Measurements from ENCODE around the gene PPP5C. TPM values are rescaled to one million over a fixed set of nuclear protein-coding genes. Genes with fewer than 3 reads are reported as not detected.

PPP5C gene
- total RNA-seq, 1 experiment from 2014 or later: 102 TPM

- no peaks in the 10 kb centered on the region for H4K20me1 ChIP-seq (ENCODE audit: insufficient read depth)
- ChIA-PET POLR2A (no interaction called here), RAD21 (ENCODE audit: low non-redundant PET in 1 of 2, low total read pairs in 2 of 2, uncharacterized antibody in 2 of 2, unreplicated experiment in 2 of 2) (no interaction called here), CTCF (interaction anchor here (1.1 to 1.9 kb wide), 5 partner anchors 29 to 140 kb away, joined by 3 to 5 read pairs (median 5); no protein-coding TSS in a partner anchor)
- no peaks in the 10 kb centered on the region for H3K9me2 ChIP-seq (ENCODE audit: insufficient read depth)
- H3K9ac ChIP-seq (ENCODE audit: low read length): no peak overlapping the region
- no peaks in the 10 kb centered on the region for H3K36me3 ChIP-seq (ENCODE audit: control insufficient read depth in 1 of 2, insufficient read depth in 2 of 2, low read length in 2 of 2)
- H2AFZ ChIP-seq (ENCODE audit: low read depth, low read length, poor library complexity, severe bottlenecking): peak overlapping the region; percentile 63
- DNase-seq (ENCODE audit: low read depth, low spot score): no peak
- intact Hi-C loops (cut with micrococcal nuclease): loop anchor here (1.0 kb wide), 2 partner anchors 85 to 111 kb away; no protein-coding TSS in a partner anchor
- no peaks in the 10 kb centered on the region for H3K4me1 ChIP-seq (ENCODE audit: control insufficient read depth in 1 of 2, insufficient read depth in 2 of 2, low read length in 2 of 2)
- no peaks in the 10 kb centered on the region for H3K27me3 ChIP-seq (ENCODE audit: insufficient read depth, low read length)
- no peaks in the 10 kb centered on the region for H3K9me3 ChIP-seq (ENCODE audit: control insufficient read depth in 1 of 2, insufficient read depth in 1 of 2, low read depth in 1 of 2, low read length in 2 of 2)
- ATAC-seq: no peak
- no peak overlapping the region for H3K27ac ChIP-seq (ENCODE audit: low read depth, low read length)
- no peak for TF ChIP-seq YY1 (IDR thresholded peaks at IDR 0.05; ENCODE audit: extremely low read depth, insufficient replicate concordance, low read depth, low read length)
- TF ChIP-seq ZFX (IDR thresholded peaks at IDR 0.05): no peak
- TF ChIP-seq, protein P1, sequence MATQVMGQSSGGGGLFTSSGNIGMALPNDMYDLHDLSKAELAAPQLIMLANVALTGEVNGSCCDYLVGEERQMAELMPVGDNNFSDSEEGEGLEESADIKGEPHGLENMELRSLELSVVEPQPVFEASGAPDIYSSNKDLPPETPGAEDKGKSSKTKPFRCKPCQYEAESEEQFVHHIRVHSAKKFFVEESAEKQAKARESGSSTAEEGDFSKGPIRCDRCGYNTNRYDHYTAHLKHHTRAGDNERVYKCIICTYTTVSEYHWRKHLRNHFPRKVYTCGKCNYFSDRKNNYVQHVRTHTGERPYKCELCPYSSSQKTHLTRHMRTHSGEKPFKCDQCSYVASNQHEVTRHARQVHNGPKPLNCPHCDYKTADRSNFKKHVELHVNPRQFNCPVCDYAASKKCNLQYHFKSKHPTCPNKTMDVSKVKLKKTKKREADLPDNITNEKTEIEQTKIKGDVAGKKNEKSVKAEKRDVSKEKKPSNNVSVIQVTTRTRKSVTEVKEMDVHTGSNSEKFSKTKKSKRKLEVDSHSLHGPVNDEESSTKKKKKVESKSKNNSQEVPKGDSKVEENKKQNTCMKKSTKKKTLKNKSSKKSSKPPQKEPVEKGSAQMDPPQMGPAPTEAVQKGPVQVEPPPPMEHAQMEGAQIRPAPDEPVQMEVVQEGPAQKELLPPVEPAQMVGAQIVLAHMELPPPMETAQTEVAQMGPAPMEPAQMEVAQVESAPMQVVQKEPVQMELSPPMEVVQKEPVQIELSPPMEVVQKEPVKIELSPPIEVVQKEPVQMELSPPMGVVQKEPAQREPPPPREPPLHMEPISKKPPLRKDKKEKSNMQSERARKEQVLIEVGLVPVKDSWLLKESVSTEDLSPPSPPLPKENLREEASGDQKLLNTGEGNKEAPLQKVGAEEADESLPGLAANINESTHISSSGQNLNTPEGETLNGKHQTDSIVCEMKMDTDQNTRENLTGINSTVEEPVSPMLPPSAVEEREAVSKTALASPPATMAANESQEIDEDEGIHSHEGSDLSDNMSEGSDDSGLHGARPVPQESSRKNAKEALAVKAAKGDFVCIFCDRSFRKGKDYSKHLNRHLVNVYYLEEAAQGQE (IDR thresholded peaks at IDR 0.05; ENCODE audit: low read depth): no peak
- peak overlapping the region; percentile 36; the same call in 1 of the 2 replicates for H3K4me2 ChIP-seq (ENCODE audit: low read length)
- no TSS peak for BruUV-seq (replicated peaks)
- no peak overlapping the region for H3K4me3 ChIP-seq (replicated peaks in 1 of 2; ENCODE audit: low read depth in 1 of 2, low read length in 2 of 2)
- no peaks in the 10 kb centered on the region for H3K79me2 ChIP-seq (ENCODE audit: insufficient read depth, low read length)
Observed at GRCh38 chr19:46402725-46403124, 55.8 kb downstream of the PPP5C start.

GRCh38 chr19:46404055-46404752, 57.3 kb downstream of the PPP5C start:
- TF ChIP-seq, protein P2, sequence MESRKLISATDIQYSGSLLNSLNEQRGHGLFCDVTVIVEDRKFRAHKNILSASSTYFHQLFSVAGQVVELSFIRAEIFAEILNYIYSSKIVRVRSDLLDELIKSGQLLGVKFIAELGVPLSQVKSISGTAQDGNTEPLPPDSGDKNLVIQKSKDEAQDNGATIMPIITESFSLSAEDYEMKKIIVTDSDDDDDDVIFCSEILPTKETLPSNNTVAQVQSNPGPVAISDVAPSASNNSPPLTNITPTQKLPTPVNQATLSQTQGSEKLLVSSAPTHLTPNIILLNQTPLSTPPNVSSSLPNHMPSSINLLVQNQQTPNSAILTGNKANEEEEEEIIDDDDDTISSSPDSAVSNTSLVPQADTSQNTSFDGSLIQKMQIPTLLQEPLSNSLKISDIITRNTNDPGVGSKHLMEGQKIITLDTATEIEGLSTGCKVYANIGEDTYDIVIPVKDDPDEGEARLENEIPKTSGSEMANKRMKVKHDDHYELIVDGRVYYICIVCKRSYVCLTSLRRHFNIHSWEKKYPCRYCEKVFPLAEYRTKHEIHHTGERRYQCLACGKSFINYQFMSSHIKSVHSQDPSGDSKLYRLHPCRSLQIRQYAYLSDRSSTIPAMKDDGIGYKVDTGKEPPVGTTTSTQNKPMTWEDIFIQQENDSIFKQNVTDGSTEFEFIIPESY (IDR thresholded peaks at IDR 0.05; ENCODE audit: extremely low read depth, insufficient replicate concordance, low read length): no peak
- TF ChIP-seq ZNF274 (IDR thresholded peaks at IDR 0.05; ENCODE audit: low read depth, low read length): no peak
- TF ChIP-seq JUND (IDR thresholded peaks at IDR 0.05): no peak
- TF ChIP-seq EGR1 (IDR thresholded peaks at IDR 0.05; ENCODE audit: low read depth): no peak
- no peak for TF ChIP-seq CBX3 (IDR thresholded peaks at IDR 0.05; ENCODE audit: low read depth)
- H2AFZ ChIP-seq (ENCODE audit: low read depth, low read length, poor library complexity, severe bottlenecking): no peak overlapping the region
- no peak for DNase-seq (ENCODE audit: low read depth, low spot score)
- H3K4me3 ChIP-seq (replicated peaks in 1 of 2; ENCODE audit: low read depth in 1 of 2, low read length in 2 of 2): no peak overlapping the region
- ATAC-seq: no peak
- no peaks in the 10 kb centered on the region for H3K9me2 ChIP-seq (ENCODE audit: insufficient read depth)
- no peaks in the 10 kb centered on the region for H3K36me3 ChIP-seq (ENCODE audit: control insufficient read depth in 1 of 2, insufficient read depth in 2 of 2, low read length in 2 of 2)
- CTCF ChIA-PET: no interaction called here
- H3K27me3 ChIP-seq (ENCODE audit: insufficient read depth, low read length): no peaks in the 10 kb centered on the region
- RAD21 ChIA-PET (ENCODE audit: low non-redundant PET in 1 of 2, low total read pairs in 2 of 2, uncharacterized antibody in 2 of 2, unreplicated experiment in 2 of 2): no interaction called here
- H4K20me1 ChIP-seq (ENCODE audit: insufficient read depth): no peaks in the 10 kb centered on the region
- no peak overlapping the region for H3K27ac ChIP-seq (ENCODE audit: low read depth, low read length)
- H3K4me1 ChIP-seq (ENCODE audit: control insufficient read depth in 1 of 2, insufficient read depth in 2 of 2, low read length in 2 of 2): no peaks in the 10 kb centered on the region
- no peaks in the 10 kb centered on the region for H3K79me2 ChIP-seq (ENCODE audit: insufficient read depth, low read length)
- no peak overlapping the region for H3K4me2 ChIP-seq (ENCODE audit: low read length)
- POLR2A ChIA-PET: no interaction called here
- intact Hi-C loops (cut with micrococcal nuclease): no loop called here
- H3K9me3 ChIP-seq (ENCODE audit: control insufficient read depth in 1 of 2, insufficient read depth in 1 of 2, low read depth in 1 of 2, low read length in 2 of 2): no peaks in the 10 kb centered on the region
- no peak overlapping the region for H3K9ac ChIP-seq (ENCODE audit: low read length)
- BruUV-seq (replicated peaks): no TSS peak

Measured in HCT116 (cell line).